ENCODE data around the gene NPAS4. TPM values are rescaled to one million over a fixed set of nuclear protein-coding genes. Genes with fewer than 3 reads are reported as not detected.
"Not testable (repeated sequence)": the region's sequence is repeated elsewhere in the genome, so short reads cannot be mapped to it uniquely, and the experiment has no call there.

The NPAS4 gene
- total RNA-seq, 1 donor from 2014 or later = not detected

GRCh38 chr11:66438504-66439466, 17.9 kb downstream of the NPAS4 start, which contains the start of gene MRPL11:
TSS of gene MRPL11 (minus strand) at chr11:66438848. CDS start at chr11:66438754, 94 bp downstream.
- TF ChIP-seq POLR2AphosphoS5 (IDR thresholded peaks at IDR 0.05; ENCODE audit: insufficient read depth in 1 of 2, low read depth in 1 of 2) = peak; percentile 69 to 97
- TF ChIP-seq CTCF (IDR thresholded peaks at IDR 0.05) = peak; percentile 23 to 91 (median 25)
- no peak for TF ChIP-seq POLR2A (IDR thresholded peaks at IDR 0.05)
- no peak for DNase-seq (ENCODE audit: extremely low spot score in 2 of 2)
- H3K27ac ChIP-seq = peak within 1 kb of the TSS; percentile 87
- intact Hi-C loops (cut with DNase I) = no loop called here
- H3K4me3 ChIP-seq = peak within 1 kb of the TSS; percentile 68 to 97
- H3K4me1 ChIP-seq = peaks cover 11% of the 10 kb centered on the region
- peaks cover 0 to 14% of the 10 kb centered on the region in 2 donors for H3K36me3 ChIP-seq
- no peaks in the 10 kb centered on the region for H3K9me3 ChIP-seq
- H3K27me3 ChIP-seq = no peaks in the 10 kb centered on the region

- H3K27me3 ChIP-seq; H3K9me3 ChIP-seq; DNase-seq (ENCODE audit: extremely low spot score in 2 of 2); H3K4me3 ChIP-seq; intact Hi-C loops (cut with DNase I); H3K27ac ChIP-seq: not testable (repeated sequence)
- Histone ChIP-seq H3K36me3 (peaks cover 0 to 13% of the 10 kb centered on the region in 2 donors), H3K4me1 (peaks cover 11% of the 10 kb centered on the region)
Observed at GRCh38 chr11:66440101-66440939, 19.5 kb downstream of the NPAS4 start.

- peaks cover 11% of the 10 kb centered on the region for H3K4me1 ChIP-seq
- H3K27me3 ChIP-seq; H3K9me3 ChIP-seq; H3K4me3 ChIP-seq; H3K36me3 ChIP-seq; intact Hi-C loops (cut with DNase I); DNase-seq (ENCODE audit: extremely low spot score in 2 of 2); H3K27ac ChIP-seq: not testable (repeated sequence)
Observed at GRCh38 chr11:66440940-66441282, 20.1 kb downstream of the NPAS4 start.

- no peak for DNase-seq (ENCODE audit: extremely low spot score in 2 of 2)
Observed at GRCh38 chr11:66443602-66444001, 22.8 kb downstream of the NPAS4 start.

GRCh38 chr11:66447012-66447411, 26.2 kb downstream of the NPAS4 start:
- no peaks in the 10 kb centered on the region for H3K27me3 ChIP-seq
- no peaks in the 10 kb centered on the region for H3K36me3 ChIP-seq
- H3K4me3 ChIP-seq = no peak overlapping the region
- no peak overlapping the region for H3K27ac ChIP-seq
- no peak for TF ChIP-seq POLR2A (IDR thresholded peaks at IDR 0.05)
- no peak for TF ChIP-seq CTCF (IDR thresholded peaks at IDR 0.05)
- TF ChIP-seq POLR2AphosphoS5 (IDR thresholded peaks at IDR 0.05; ENCODE audit: insufficient read depth in 1 of 2, low read depth in 1 of 2) = no peak
- no peaks in the 10 kb centered on the region for H3K4me1 ChIP-seq
- intact Hi-C loops (cut with DNase I) = no loop called here
- DNase-seq (ENCODE audit: extremely low spot score in 2 of 2) = no peak
- no peaks in the 10 kb centered on the region for H3K9me3 ChIP-seq

More at GRCh38 chr11:66443602-66444001, 22.8 kb downstream of the NPAS4 start:
- intact Hi-C loops (cut with DNase I) = no loop called here
- no peaks in the 10 kb centered on the region for H3K4me1 ChIP-seq
- no peak for TF ChIP-seq POLR2A (IDR thresholded peaks at IDR 0.05)
- TF ChIP-seq CTCF (IDR thresholded peaks at IDR 0.05) = no peak
- peak in 1 of 2 donors; percentile 32 for TF ChIP-seq POLR2AphosphoS5 (IDR thresholded peaks at IDR 0.05; ENCODE audit: insufficient read depth in 1 of 2, low read depth in 1 of 2)
- H3K4me3 ChIP-seq = no peak overlapping the region
- no peaks in the 10 kb centered on the region for H3K27me3 ChIP-seq
- no peaks in the 10 kb centered on the region for H3K9me3 ChIP-seq
- no peaks in the 10 kb centered on the region for H3K36me3 ChIP-seq
- H3K27ac ChIP-seq = no peak overlapping the region

All from vagina (tissue), 2 donors.